Measurements from ENCODE around the gene TANC1.
A peak's percentile ranks its signal among the peaks of the same experiment; 100 is the strongest.

The TANC1 gene

GRCh38 chr2:159118115-159118858, 149.8 kb downstream of the TANC1 start:
- DNase-seq (ENCODE audit: low spot score): peak; percentile 88

GRCh38 chr2:159118859-159119500, 150.5 kb downstream of the TANC1 start:
- DNase-seq (ENCODE audit: low spot score): no peak

GRCh38 chr2:159119652-159120257, 151.3 kb downstream of the TANC1 start:
- no peak for DNase-seq (ENCODE audit: low spot score)

- DNase-seq (ENCODE audit: low spot score): no peak
Observed at GRCh38 chr2:159123786-159124185, 155.3 kb downstream of the TANC1 start.

- DNase-seq (ENCODE audit: low spot score): no peak
Observed at GRCh38 chr2:159124441-159124911, 156.0 kb downstream of the TANC1 start.

GRCh38 chr2:159124931-159125467, 156.6 kb downstream of the TANC1 start:
- no peak for DNase-seq (ENCODE audit: low spot score)

GRCh38 chr2:159125858-159126257, 157.4 kb downstream of the TANC1 start:
- no peak for DNase-seq (ENCODE audit: low spot score)

GRCh38 chr2:159126432-159127022, 158.1 kb downstream of the TANC1 start:
- DNase-seq (ENCODE audit: low spot score): no peak

GRCh38 chr2:159128191-159128590, 159.8 kb downstream of the TANC1 start:
- no peak for DNase-seq (ENCODE audit: low spot score)

GRCh38 chr2:159129269-159129668, 160.8 kb downstream of the TANC1 start:
- no peak for DNase-seq (ENCODE audit: low spot score)

- no peak for DNase-seq (ENCODE audit: low spot score)
Observed at GRCh38 chr2:159129824-159130223, 161.4 kb downstream of the TANC1 start.

GRCh38 chr2:159130302-159130701, 161.9 kb downstream of the TANC1 start:
- DNase-seq (ENCODE audit: low spot score): no peak

- DNase-seq (ENCODE audit: low spot score): no peak
Observed at GRCh38 chr2:159131267-159131913, 162.9 kb downstream of the TANC1 start.

- DNase-seq (ENCODE audit: low spot score): no peak
Observed at GRCh38 chr2:159131914-159132281, 163.5 kb downstream of the TANC1 start.

- DNase-seq (ENCODE audit: low spot score): no peak
Observed at GRCh38 chr2:159133797-159134196, 165.4 kb downstream of the TANC1 start.

- no peak for DNase-seq (ENCODE audit: low spot score)
Observed at GRCh38 chr2:159134979-159135378, 166.5 kb downstream of the TANC1 start.

- DNase-seq (ENCODE audit: low spot score): no peak
Observed at GRCh38 chr2:159136391-159136790, 168.0 kb downstream of the TANC1 start.

GRCh38 chr2:159137511-159138241, 169.2 kb downstream of the TANC1 start:
- DNase-seq (ENCODE audit: low spot score): no peak

GRCh38 chr2:159138642-159139182, 170.3 kb downstream of the TANC1 start:
- no peak for DNase-seq (ENCODE audit: low spot score)

- DNase-seq (ENCODE audit: low spot score): no peak
Observed at GRCh38 chr2:159139216-159139933, 170.9 kb downstream of the TANC1 start.
